ENCODE measurements around the gene EIF4G3. TPM values are rescaled to one million over a fixed set of nuclear protein-coding genes. Genes with fewer than 3 reads are reported as not detected.
"Not testable (repeated sequence)": the region's sequence is repeated elsewhere in the genome, so short reads cannot be mapped to it uniquely, and the experiment has no call there.

Gene EIF4G3
- total RNA-seq, 1 experiment from 2014 or later: 22.6 TPM

GRCh38 chr1:21105807-21106206, 70.9 kb downstream of the EIF4G3 start:
- no peak for DNase-seq (ENCODE audit: low spot score)

DNA sequence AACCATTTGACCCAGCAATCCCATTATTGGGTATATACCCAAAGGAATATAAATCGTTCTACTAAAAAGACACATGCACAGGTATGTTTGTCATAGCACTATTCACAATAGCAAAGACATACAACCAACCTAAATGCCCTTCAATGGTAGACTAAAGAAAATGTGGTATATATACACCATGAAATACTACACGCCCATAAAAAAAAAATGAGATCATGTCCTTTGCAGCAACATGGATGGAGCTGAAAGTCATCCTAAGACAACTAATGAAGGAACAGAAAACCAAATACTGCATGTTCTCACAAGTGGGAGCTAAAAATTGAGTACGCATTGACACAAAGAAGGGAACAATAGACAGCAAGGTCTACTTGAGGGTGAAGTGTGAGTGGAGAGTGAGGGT, 72.0 kb downstream of the EIF4G3 start:
- DNase-seq (ENCODE audit: low spot score): no peak

GRCh38 chr1:21100481-21100921, 76.2 kb downstream of the EIF4G3 start:
- no peak for DNase-seq (ENCODE audit: low spot score)

DNA sequence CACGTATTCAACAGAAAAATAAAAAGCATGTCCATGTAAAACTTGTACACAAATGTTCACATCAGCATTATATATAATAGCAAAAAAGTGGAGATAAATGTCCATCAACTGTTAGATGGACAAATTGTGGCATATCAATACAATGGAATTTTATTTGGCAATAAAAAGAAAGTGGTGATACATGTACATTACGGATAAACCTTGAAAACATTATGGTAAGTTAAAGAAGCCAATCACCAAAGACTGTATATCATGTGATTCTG, 76.9 kb downstream of the EIF4G3 start:
- no peak for DNase-seq (ENCODE audit: low spot score)

GRCh38 chr1:21099034-21099868, 77.4 kb downstream of the EIF4G3 start:
- DNase-seq (ENCODE audit: low spot score): peak; percentile 6

DNA sequence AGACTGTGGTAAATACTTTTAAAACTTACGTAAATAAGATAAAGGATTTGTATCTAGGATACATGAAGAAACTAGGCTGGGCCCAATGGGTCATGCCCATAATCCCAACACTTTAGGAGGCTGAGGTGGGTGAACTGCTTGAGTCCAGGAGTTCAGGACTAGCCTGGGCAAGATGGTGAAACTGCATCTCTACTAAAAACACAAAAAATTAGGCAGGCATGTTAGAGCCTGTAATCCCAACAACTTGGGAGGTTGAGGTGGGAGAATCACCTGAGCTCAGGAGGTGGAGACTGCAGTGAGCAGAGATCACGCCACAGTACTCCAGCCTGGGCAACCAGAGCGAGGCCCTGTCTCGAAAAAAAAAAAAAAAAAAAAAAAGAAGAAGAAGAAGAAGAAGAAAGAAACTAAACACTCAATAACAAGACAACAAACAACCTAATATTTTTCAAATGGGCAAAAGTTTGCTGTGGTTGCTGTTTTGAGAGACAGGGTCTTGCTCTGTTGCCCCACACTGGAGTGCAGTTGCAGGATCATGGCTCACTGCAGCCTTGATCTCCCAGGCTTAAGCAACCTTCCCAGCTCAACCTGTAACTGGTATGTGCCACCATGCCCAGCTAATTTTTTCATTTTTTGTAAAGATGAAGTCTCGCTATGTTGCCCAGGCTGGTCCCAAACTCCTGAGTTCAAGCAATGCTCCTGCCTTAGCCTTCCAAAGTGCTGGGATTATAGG, 78.3 kb downstream of the EIF4G3 start:
- no peak for DNase-seq (ENCODE audit: low spot score)

DNA sequence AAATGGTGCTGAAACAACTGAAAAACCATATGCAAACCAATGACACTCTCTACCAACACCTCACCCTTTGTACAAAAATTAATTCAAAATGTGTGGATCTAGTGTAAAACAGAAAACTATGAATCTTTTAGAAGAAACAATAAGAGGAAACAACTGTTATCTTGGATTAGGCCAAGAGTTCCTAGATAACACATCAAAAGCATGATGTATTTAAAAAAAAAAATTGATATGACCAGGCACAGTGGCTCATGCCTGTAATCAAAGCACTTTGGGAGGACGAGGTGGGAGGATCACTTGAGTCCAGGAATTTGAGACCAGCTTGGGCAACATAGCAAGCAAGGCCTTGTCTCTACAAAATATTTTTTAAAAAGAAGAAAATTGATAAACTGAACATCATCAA, 79.0 kb downstream of the EIF4G3 start:
- DNase-seq (ENCODE audit: low spot score): no peak

DNA sequence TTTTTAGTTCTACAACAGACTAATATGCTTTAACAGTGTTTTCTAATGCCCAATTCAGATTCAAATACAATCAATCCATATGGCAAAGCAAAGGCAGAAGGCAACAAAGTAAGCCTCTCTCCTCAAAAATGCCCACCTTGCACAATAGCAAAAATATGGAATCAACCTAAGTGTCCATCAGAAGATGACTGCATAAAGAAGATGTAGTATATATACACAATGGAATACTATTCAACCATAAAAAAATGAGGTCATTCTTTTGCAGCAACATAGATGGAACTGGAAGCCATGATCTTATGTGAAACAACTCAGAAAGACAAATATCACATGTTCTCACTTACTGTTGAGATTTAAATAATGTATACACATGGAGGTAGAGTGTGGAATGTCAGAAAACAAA, 80.7 kb downstream of the EIF4G3 start:
- no peak for DNase-seq (ENCODE audit: low spot score)

- not testable (repeated sequence) for DNase-seq (ENCODE audit: low spot score)
Observed at GRCh38 chr1:21094282-21094681, 82.4 kb downstream of the EIF4G3 start.

DNA sequence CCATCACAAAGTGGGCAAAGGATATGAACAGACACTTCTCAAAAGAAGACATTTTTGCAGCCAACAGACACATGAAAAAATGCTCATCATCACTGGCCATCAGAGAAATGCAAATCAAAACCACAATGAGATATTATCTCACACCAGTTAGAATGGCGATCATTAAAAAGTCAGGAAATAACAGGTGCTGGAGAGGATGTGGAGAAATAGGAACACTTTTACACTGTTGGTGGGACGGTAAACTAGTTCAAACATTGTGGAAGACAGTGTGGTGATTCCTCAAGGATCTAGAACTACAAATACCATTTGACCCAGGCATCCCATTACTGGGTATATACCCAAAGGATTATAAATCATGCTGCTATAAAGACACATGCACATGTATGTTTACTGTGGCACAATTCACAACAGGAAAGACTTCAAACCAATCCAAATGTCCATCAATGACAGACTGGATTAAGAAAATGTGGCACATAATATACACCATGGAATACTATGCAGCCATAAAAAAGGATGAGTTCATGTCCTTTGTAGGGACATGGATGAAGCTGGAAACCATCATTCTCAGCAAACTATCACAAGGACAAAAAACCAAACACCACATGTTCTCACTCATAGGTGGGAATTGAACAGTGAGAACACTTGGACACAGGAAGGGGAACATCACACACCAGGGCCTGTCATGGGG, 83.3 kb downstream of the EIF4G3 start:
- DNase-seq (ENCODE audit: low spot score): not testable (repeated sequence)

DNA sequence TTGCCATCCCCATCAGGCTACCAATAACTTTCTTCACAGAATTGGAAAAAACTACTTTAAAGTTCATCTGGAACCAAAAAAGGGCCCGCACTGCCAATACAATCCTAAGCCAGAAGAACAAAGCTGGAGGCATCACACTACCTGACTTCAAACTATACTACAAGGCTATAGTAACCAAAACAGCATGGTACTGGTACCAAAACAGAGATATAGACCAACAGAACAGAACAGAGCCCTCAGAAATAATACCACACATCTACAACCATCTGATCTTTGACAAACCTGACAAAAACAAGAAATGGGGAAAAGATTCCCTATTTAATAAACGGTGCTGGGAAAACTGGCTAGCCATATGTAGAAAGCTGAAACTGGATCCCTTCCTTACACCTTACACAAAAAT, 84.2 kb downstream of the EIF4G3 start:
- DNase-seq (ENCODE audit: low spot score): not testable (repeated sequence)

- peak; percentile 75 for DNase-seq (ENCODE audit: low spot score)
Observed at GRCh38 chr1:21091053-21091690, 85.5 kb downstream of the EIF4G3 start.

DNA sequence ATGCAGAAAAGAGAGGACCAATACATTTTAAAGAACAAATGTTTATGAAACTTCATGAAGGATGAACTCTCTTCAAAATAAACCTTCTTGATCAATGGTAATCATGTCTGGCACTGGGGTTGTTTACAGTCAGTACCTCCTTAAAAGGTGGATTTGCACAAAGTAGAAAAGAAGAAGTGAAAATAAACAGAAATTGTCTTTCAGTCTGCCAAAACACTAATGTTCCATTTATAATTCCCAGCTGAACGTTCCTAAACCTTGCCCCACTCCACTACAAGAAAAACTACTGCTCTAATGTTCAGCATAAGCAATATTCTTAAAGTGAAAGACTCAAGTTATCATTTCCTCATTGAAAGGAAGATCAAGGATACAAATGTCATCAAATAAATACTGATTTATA, 86.2 kb downstream of the EIF4G3 start:
- no peak for DNase-seq (ENCODE audit: low spot score)

- no peak for DNase-seq (ENCODE audit: low spot score)
Observed at GRCh38 chr1:21089731-21090130, 87.0 kb downstream of the EIF4G3 start.

DNA sequence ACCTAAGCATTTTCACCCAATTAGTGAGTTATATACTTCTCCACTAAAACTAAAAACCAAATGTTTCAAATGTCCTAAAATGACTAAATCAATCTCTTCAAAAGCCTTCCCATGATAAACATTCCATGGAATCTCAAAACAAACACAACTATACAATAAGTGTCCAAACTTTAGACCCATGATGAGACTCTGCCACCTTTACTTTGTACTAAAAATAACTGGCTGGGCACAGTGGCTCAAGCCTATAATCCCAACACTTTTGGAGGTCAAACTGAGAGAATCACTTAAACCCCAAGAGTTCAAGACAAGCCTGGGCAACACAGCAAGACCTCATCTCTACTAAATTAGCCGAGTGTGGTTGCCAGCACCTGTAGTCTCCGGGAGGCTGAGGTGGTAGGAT, 87.4 kb downstream of the EIF4G3 start:
- DNase-seq (ENCODE audit: low spot score): no peak

DNA sequence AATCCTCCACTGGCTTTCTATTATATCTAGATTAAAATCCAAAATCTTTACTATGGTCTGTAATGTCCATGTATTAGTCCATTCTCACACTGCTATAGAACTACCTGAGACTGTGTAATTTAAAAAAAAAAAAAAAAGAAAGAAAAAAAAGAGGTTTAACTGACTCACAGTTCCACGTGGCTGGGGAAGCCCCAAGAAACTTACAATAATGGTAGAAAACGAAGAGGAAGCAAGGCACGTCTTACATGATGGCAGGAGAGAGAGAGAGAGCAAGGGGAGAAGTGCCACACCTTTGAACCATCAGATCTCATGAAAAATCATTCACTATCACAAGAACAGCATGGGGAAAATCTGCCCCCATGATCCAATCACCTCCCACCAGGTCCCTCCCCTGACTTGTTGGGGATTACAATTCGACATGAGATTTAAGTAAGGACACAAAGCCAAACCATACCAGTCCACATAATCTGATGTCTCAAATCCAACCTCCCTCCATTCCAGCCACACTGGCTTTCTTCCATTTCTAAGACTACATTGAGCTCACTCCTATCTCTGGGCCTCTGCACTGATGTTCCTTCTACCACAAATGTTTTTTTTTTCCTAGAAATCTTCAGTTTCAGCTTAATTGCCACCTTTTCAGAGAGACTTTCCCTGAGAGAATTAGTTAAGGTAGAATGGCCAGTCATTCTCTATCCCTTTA, 92.4 kb downstream of the EIF4G3 start:
- no peak for DNase-seq (ENCODE audit: low spot score)

DNA sequence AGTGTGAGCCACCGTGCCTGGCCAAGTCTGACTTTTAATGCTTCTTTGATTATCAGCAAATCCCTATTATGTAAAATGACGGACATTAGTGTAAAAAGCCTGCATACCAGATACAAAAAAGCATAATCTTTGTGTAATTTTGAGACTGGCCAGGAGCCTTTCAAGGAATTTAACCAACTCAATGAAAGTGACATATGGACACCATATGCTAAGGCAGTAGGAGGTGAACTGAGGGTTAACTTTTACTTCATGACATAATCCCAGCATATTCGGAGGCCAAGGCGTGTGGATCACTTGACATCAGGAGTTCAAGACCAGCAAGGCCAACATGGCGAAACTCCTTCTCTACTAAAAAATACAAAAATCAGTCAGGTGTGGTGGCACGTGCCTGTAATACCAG, 94.6 kb downstream of the EIF4G3 start:
- no peak for DNase-seq (ENCODE audit: low spot score)

GRCh38 chr1:21077085-21077484, 99.6 kb downstream of the EIF4G3 start:
- peak; percentile 23 for DNase-seq (ENCODE audit: low spot score)

GRCh38 chr1:21072721-21073120, 104.0 kb downstream of the EIF4G3 start:
- no peak for DNase-seq (ENCODE audit: low spot score)

GRCh38 chr1:21069549-21069948, 107.1 kb downstream of the EIF4G3 start:
- no peak for DNase-seq (ENCODE audit: low spot score)

- no peak for DNase-seq (ENCODE audit: low spot score)
Observed at GRCh38 chr1:21068937-21069336, 107.8 kb downstream of the EIF4G3 start.

Measured in H4 (cell line).